ENCODE results near the gene NR1I2. TPM values are rescaled to one million over a fixed set of nuclear protein-coding genes. Genes with fewer than 3 reads are reported as not detected.

The NR1I2 gene
- total and polyA plus RNA-seq, 2 donors from 2014 or later: 0.38 to 0.41 TPM

DNA sequence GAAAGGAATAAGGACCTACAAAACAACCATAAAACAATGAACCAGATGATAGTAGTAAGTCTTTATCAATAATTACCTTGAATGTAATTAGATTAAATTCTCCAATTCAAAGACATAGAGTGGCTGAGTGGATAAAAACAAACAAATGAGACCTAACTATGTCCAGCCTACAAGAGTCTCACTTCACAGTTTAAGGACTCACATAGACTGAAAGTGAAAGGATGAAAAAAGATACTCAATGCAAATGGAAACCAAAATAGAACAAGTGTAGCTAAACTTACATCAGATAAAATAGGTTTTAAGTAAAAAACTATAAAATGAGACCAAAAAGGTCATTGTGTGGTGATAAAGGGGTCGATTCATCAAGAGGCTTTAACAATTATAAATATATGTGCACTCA is 21.9 kb upstream of the NR1I2 start:
- no peak overlapping the region for H3K27ac ChIP-seq (ENCODE audit: low read depth in 2 of 2, low read length in 2 of 2)
- peaks cover 0 to 2% (median 0%) of the 10 kb centered on the region in 3 donors for H3K9me3 ChIP-seq (ENCODE audit: control insufficient read depth in 2 of 3, insufficient read depth in 1 of 3, low read length in 3 of 3)
- intact Hi-C loops (cut with DNase I): no loop called here
- no peak for DNase-seq
- no peak overlapping the region for H3K9ac ChIP-seq (ENCODE audit: low read length in 3 of 3)
- FAIRE-seq: no peak
- peaks cover 0 to 2% (median 0%) of the 10 kb centered on the region in 3 donors for H3K36me3 ChIP-seq (ENCODE audit: control insufficient read depth in 2 of 3, insufficient read depth in 3 of 3, low read length in 3 of 3)
- no peaks in the 10 kb centered on the region for H3K4me1 ChIP-seq (ENCODE audit: control insufficient read depth in 2 of 3, insufficient read depth in 2 of 3, low read depth in 1 of 3, low read length in 3 of 3)
- no peaks in the 10 kb centered on the region for H3K27me3 ChIP-seq (ENCODE audit: control insufficient read depth, insufficient read depth, low read length)
- H3K4me3 ChIP-seq (ENCODE audit: low read length in 3 of 3): no peak overlapping the region
- TF ChIP-seq, protein P1, sequence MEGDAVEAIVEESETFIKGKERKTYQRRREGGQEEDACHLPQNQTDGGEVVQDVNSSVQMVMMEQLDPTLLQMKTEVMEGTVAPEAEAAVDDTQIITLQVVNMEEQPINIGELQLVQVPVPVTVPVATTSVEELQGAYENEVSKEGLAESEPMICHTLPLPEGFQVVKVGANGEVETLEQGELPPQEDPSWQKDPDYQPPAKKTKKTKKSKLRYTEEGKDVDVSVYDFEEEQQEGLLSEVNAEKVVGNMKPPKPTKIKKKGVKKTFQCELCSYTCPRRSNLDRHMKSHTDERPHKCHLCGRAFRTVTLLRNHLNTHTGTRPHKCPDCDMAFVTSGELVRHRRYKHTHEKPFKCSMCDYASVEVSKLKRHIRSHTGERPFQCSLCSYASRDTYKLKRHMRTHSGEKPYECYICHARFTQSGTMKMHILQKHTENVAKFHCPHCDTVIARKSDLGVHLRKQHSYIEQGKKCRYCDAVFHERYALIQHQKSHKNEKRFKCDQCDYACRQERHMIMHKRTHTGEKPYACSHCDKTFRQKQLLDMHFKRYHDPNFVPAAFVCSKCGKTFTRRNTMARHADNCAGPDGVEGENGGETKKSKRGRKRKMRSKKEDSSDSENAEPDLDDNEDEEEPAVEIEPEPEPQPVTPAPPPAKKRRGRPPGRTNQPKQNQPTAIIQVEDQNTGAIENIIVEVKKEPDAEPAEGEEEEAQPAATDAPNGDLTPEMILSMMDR (IDR thresholded peaks at IDR 0.05; ENCODE audit: borderline replicate concordance, extremely low read depth, insufficient read depth): no peak

DNA sequence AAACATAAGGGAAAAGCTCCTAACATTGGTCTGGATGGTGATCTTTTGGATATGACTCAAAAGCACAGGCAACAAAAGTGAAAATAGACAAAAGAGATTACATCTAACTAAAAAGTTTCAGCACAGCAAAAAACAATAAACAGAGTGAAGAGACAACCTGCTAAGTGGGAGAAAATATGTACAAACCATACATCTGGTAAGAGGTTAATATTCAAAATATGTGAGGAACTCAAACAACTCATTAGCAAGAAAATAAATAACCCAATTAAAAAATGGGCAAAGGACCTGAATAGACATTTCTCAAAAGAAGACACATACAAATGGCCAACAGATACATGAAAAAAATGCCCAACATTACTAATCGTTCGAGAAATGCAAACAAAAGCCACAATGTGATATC is 19.0 kb upstream of the NR1I2 start:
- FAIRE-seq (no peak), DNase-seq (no peak)
- Histone ChIP-seq H3K36me3 (ENCODE audit: control insufficient read depth in 2 of 3, insufficient read depth in 3 of 3, low read length in 3 of 3) (no peaks in the 10 kb centered on the region), H3K4me1 (ENCODE audit: control insufficient read depth in 2 of 3, insufficient read depth in 2 of 3, low read depth in 1 of 3, low read length in 3 of 3) (no peaks in the 10 kb centered on the region), H3K9ac (ENCODE audit: low read length in 3 of 3) (no peak overlapping the region), H3K27me3 (ENCODE audit: control insufficient read depth, insufficient read depth, low read length) (no peaks in the 10 kb centered on the region), H3K27ac (ENCODE audit: low read depth in 2 of 2, low read length in 2 of 2) (no peak overlapping the region), H3K4me3 (ENCODE audit: low read length in 3 of 3) (no peak overlapping the region), H3K9me3 (ENCODE audit: control insufficient read depth in 2 of 3, insufficient read depth in 1 of 3, low read length in 3 of 3) (peaks cover 0 to 2% (median 0%) of the 10 kb centered on the region in 3 donors)
- TF ChIP-seq, protein P1 (IDR thresholded peaks at IDR 0.05; ENCODE audit: borderline replicate concordance, extremely low read depth, insufficient read depth): no peak
- intact Hi-C loops (cut with DNase I): no loop called here

DNA sequence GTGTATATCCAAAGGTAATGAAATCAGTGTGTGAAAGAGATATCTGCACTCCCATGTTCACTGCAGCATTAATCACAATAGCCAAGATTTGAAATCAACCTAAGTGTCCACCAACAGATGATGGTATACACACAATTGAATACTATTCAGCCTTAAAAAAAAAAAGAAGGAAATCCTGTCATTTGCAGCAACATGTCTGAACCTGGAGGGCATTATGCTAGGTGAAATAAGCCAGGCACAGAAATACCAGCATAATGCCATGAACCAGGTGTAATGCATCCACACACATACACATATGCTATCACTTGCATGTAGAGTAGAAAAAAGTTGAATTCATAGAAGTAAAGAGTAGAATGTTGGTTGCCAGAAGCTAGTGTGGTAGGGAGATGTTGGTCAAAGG is 18.4 kb upstream of the NR1I2 start:
- DNase-seq (no peak), FAIRE-seq (no peak)
- peaks cover 0 to 2% (median 0%) of the 10 kb centered on the region in 3 donors for H3K9me3 ChIP-seq (ENCODE audit: control insufficient read depth in 2 of 3, insufficient read depth in 1 of 3, low read length in 3 of 3)
- no peak overlapping the region for H3K27ac ChIP-seq (ENCODE audit: low read depth in 2 of 2, low read length in 2 of 2)
- no peaks in the 10 kb centered on the region for H3K36me3 ChIP-seq (ENCODE audit: control insufficient read depth in 2 of 3, insufficient read depth in 3 of 3, low read length in 3 of 3)
- TF ChIP-seq, protein P1 (IDR thresholded peaks at IDR 0.05; ENCODE audit: borderline replicate concordance, extremely low read depth, insufficient read depth): no peak
- intact Hi-C loops (cut with DNase I): no loop called here
- H3K4me1 ChIP-seq (ENCODE audit: control insufficient read depth in 2 of 3, insufficient read depth in 2 of 3, low read depth in 1 of 3, low read length in 3 of 3): no peaks in the 10 kb centered on the region
- no peak overlapping the region for H3K9ac ChIP-seq (ENCODE audit: low read length in 3 of 3)
- H3K27me3 ChIP-seq (ENCODE audit: control insufficient read depth, insufficient read depth, low read length): no peaks in the 10 kb centered on the region
- H3K4me3 ChIP-seq (ENCODE audit: low read length in 3 of 3): no peak overlapping the region

DNA sequence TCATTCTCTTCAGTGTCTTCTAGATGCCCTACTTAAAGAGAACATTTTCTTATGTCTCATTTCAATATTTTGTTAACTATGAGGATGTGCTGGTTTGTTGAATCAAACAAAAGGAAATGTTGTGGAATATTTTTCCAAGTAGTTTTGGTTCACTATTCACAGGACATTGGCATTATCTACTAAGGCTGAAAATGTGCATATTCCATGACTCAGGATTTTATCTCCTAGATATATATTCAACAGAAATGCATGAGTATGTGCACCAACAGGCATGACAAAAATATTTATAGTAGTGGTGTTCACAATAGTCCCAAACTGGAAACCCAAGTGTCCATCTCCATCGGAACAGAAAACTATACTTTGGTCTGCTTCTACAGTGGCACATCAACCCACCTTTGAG is 16.7 kb upstream of the NR1I2 start:
- Histone ChIP-seq H3K9ac (ENCODE audit: low read length in 3 of 3) (no peak overlapping the region), H3K27ac (ENCODE audit: low read depth in 2 of 2, low read length in 2 of 2) (no peak overlapping the region), H3K9me3 (ENCODE audit: control insufficient read depth in 2 of 3, insufficient read depth in 1 of 3, low read length in 3 of 3) (peaks cover 0 to 2% (median 0%) of the 10 kb centered on the region in 3 donors), H3K36me3 (ENCODE audit: control insufficient read depth in 2 of 3, insufficient read depth in 3 of 3, low read length in 3 of 3) (no peaks in the 10 kb centered on the region), H3K27me3 (ENCODE audit: control insufficient read depth, insufficient read depth, low read length) (no peaks in the 10 kb centered on the region), H3K4me1 (ENCODE audit: control insufficient read depth in 2 of 3, insufficient read depth in 2 of 3, low read depth in 1 of 3, low read length in 3 of 3) (no peaks in the 10 kb centered on the region), H3K4me3 (ENCODE audit: low read length in 3 of 3) (no peak overlapping the region)
- DNase-seq (no peak), FAIRE-seq (no peak)
- TF ChIP-seq, protein P1 (IDR thresholded peaks at IDR 0.05; ENCODE audit: borderline replicate concordance, extremely low read depth, insufficient read depth): no peak
- intact Hi-C loops (cut with DNase I): no loop called here
